ENCODE measurements around the gene CHST7.

DNA sequence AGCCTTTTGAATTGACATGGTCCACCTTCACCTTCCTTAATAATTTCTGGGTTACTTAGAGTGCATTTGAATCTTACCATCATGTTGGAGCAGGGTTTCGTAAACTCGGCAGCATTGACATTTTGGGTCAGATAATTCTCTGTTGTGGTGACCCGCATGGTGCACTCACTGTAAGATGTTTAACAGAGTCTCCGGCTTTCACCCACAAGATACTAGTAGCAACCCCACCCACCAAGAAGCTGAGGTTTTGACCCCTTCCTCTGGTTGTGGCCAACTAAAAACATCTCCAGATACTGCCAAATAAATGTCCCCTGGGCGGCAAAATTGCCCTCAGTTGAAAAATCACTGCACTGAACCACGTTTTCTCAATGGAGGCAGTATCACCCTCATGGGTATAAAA, 62.7 kb downstream of the CHST7 start:
- TF ChIP-seq POLR2AphosphoS5 (IDR thresholded peaks at IDR 0.05) (no peak), CTCF (IDR thresholded peaks at IDR 0.05) (no peak), POLR2A (IDR thresholded peaks at IDR 0.05) (no peak), EP300 (IDR thresholded peaks at IDR 0.05; ENCODE audit: low read depth) (no peak)
